NK-92 treated with Interleukin-12 subunit alpha and Interleukin-12 subunit beta, amount 100 ng/mL, for 24 hours (cell line): ENCODE data around the gene LYRM4.

Source experiments
- DNase-seq: peaks from one replicate; lab custom pipeline; 2025; lab: John Stamatoyannopoulos, UW

LYRM4 gene

DNA sequence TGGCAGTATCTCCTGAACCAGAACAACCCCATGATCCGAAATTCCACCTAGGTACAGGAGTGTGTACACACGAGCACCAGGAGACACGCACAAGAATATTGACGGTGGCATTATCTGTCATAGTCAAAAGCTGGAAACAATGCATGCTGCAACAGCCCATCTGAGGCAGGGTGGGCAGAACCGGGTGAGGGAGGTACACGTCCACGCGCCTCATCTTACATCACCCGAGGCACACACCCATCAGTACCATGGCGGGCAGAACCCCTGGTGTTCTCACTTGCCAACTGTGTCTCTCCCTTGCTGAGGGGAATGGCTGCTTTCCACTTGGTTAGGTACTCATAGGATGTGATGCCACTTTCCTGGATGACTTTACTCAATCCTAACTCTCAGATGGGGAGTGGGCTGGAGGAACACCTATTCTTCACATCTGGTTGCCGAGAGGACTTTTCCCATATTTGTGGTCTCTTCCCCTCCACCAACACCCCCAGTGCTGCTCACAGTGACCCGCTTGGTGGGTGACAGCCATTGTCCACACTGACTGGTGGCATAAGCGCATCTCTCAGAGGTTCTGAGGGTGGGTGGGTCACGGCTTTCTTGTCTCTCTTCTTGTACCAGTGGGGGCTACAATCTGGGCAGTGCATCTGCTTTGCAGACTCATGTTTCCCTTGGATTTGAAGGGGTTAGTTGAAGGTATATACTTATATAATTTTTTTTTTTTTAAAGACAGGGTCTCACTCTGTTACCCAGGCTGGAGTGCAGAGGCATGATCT lies 162.1 kb downstream of the LYRM4 start:
- DNase-seq, result no peak

DNA sequence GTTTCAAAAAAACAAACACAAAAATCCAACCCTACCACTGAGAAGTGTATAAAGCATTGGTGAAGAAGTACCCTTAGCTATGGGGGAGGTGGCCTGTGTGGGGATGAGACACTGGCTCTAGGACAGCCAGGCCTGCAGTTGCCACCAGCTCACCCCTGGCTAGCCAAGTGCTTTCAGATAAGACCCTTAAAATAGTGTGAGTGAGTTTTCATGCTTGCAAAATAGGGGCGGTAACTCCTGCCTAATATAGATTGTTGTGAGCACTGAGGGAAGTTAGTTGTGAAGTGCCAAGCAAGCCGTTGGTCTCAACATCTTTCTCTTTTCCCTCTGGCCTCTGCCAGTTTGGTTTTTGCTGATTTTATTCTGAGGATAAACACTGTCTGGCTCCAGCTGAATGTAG lies 164.3 kb downstream of the LYRM4 start:
- DNase-seq, result no peak

DNA sequence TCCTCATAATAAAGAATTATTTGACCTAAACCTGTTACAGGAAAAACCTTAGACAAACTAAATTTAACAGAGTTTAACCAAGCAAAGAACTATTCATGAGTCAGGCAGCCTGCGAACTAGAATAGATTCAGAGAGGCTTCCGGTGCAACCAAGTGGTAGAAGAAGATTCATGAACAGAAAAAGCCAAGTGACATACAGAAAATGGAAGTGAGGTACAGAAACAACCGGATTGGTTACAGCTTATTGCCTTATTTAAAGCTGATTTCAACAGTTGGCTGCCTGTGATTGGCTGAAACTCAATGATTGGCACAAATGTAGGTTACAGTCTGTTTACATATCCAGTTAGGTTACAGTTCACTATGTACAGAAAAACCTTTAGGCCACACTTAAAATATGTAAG lies 165.5 kb downstream of the LYRM4 start:
- DNase-seq, result no peak

DNA sequence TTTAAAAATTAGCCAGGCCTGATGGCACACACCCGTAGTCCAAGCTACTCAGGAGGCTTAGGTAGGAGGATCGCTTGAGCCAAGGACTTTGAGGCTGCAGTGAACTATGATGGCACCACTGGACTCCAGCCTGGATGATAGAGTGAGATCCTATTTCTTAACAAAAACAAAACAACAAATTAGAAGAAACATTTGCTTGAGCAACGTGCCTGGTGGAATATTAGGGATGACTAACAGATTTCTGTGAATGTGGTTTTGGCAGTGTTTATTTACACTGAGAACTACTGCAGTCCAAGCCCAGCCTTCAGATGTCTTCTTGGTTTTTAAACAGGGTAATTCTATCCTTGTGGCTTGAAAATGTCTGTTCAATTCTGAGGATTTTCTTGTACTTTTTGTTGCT lies 166.4 kb downstream of the LYRM4 start:
- DNase-seq, result no peak

DNA sequence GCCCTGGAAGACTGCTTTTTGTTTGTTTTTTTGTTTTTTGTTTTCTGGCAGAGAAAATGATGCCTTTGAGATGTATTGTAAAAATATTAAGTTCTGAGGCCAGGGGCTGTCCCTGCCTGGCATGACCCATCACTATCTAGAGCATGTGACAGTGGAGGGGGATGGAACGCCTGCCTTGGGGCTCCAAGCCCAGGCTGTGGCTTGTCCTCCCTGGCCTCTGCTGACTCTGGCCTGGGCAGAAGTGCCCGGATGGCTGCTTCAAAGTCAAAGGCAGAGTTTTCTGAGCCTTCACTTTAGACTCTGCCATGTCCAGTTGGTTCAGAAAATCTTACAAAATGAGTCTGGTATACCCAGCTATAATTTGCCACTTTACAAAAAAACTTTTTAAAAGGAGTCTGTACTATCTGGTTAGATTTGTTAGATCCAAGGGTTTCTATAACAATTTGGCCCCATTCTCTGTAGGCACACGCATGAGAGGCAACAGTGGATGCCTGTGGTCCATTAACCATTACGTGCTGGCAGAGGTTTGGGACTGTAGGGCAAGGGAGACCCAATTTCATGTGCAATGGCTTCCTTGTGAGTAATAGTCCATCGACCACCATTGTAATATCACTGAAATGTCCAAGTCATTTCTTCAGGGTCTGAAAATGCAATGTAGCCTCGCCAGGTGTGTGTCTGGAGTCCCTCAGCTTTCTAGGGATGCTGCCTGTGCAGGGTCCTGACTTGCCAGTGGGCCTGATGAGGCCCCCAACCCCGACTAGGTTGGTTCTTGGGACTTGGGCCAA lies 167.3 kb downstream of the LYRM4 start:
- DNase-seq, result no peak

DNA sequence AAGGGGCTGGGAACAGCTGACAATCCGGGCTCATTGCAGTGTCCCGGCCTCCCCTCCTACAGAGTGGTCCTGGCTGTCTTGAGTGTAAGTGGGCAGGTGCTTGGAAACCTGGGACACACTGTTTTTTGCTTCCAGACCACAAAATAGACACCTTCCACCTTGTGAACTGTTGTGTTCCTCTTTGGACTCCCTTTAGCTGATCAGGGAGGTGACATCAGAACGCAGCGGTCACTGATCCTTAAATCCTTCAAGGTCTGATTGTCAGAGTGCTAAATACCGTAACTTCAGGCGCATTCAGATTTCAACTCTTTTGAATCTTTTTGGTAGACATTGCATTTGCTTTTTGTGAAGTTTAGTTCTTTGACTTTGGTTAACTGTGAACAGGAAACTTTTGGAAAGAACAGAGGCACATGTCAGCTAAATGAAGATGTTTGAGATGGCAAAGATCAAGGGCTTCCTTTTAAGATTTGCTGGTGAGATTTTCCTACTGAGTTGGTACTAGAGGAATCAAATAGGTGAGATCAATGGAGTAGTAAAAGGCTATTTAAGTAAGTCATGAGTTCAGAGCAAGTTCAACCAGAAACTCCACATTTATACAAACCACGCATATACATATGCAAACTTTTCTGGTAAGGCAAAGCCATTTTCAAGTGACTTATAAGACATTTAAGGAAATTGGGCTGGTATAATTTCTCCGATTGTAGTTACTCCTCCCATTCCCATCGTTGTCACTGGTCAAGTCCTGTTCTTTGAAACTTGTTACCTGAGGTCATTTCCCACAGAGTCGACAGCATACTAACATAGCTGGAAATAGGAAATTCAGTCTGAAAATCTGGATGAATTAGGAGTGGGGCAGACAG lies 169.3 kb downstream of the LYRM4 start:
- DNase-seq, result no peak

DNA sequence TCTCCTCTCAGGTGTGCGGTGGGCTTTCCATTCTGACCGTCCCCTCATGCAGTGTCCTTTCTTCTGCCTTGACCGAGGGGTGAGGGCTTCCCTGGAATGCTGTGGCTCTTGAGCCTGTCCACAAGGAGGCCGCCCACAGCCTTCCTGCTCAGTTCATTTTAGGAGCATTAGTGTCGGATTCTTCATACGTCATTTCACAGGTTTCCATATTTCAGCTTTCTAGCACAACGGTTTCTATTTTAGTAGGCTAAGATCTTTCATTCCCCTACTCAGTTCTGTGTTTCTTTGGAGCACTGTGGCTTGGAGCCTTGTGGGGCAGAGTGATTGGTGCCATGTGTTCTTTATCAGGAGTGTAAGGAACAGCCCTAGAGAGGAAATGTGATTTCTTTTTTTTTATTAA lies 170.1 kb downstream of the LYRM4 start:
- DNase-seq, result no peak

DNA sequence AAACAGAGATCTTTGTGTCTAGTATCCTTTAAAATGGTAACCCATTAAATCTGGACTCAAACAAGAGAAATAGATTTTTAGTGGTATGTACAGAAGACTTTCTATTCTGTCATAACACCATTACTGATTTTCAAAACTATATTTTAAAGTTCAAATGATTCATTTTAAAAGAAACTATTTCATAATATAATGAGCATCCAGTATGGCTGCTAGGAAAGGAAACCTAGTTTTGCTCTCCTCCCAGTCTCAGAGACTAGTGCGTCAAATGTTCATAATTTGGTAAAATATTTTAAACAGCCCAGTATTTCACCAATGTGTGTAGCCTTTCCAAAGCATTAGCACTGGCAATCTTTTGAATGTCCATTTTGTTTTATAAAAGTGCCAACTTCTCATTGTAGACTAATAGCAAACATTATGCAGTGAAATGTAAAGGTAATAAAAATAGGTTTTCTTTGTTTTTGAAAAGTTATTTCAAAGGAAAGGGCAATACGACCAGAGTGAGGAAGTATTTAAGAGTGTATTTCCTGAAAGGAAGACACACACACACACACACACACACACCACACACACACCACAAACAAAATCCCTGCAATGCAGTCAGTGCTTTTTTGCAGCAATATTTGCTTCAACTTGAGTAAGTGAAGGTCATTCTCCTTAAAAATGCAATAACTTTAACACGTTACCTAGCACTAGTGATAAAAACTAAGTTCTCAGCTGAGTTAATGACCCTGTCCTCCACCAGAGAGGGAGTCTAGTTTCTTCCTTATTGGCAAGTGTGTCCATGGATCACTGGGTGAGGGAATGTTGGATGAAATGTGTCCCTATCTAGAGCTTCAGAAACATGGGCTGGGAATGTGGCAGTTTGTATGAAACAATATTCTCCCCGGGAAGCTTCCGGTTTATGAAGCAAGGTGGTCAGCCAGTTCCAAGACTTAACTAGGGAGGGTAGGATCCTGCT lies 171.0 kb downstream of the LYRM4 start:
- DNase-seq, result no peak

DNA sequence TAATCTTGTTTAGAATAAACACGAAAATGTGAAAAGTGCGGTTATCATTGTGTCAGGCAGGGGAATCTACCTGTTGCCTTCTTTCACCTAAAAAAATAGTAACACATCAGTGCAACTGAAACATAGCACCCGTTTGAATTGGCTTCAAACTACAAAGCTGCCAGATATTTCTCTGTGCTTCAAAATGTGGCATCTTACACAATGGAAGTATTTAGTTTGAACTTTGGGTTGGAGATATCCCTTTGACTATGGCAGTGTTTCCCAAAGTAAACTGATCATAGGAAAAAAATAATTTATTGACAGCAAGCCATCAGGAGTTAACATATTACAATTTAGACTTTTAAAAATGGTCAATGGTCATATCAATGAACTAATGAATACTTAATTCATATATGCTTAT lies 172.0 kb downstream of the LYRM4 start:
- DNase-seq, result no peak

DNA sequence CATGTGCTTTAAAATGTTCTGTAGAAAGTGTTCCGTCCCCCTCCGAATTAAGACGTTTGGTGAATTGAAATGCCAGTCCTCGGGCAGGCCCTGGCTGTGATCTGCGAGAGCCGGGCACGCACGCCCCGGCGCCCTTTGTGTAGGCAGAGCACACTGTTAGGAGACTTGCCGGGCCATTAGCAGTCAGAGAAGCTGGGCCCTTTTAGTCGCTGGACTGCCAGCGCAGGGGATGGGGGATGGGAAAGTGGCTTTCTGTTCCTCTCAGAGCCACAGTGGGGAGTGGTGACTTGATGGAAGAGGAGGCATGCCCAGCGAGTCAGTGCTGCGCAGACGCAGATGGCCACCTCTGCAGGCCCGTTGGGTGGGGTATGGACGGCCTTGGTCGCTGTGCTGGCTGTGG lies 173.4 kb downstream of the LYRM4 start:
- DNase-seq, result no peak

DNA sequence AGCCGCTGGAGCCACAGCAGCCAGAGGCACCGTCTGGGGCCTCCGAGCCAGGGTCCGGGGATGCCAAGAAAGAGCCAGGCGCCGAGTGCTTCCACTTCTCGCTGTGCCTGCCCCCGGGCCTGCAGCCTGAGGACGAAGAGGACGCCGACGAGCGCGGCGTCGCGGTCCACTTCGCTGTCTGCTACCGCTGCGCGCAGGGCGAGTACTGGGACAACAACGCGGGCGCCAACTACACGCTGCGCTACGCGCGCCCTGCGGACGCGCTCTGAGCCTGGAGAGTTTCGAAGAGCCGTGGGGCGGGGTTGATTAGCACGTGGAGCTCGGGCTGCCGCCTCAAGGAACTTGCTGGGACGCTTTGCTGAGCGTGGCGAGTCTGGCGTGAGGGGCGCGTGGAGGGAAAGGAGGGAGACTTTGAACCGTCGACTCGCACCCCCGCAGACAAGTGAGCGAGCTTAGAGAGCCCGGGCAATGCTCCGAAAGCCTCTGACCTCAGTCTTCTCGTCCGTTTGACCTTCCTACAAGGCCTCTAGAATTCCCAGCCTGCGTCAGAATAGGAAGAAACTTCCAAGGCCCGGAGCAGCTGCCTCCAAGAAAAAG lies 174.4 kb downstream of the LYRM4 start:
- no peak for DNase-seq

DNA sequence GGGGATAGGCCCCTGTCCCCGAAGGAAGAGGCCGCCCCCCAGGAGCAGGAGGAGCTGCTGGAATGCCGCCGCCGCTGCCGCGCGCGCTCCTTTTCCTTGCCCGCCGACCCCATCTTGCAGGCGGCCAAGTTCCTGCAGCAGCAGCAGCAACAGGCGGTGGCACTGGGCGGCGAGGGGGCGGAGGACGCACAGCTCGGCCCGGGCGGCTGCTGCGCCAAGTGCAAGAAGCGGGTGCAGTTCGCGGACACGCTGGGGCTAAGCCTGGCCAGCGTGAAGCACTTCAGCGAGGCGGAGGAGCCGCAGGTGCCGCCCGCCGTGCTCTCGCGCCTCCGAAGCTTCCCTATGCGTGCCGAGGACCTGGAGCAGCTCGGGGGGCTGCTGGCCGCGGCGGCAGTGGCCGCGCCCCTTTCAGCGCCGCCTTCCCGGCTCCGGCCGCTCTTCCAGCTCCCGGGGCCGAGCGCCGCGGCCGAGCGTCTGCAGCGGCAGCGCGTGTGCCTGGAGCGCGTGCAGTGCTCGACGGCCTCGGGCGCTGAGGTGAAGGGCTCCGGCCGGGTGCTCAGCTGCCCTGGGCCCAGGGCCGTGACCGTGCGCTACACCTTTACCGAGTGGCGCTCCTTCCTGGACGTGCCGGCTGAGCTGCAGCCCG lies 175.0 kb downstream of the LYRM4 start:
- DNase-seq, result no peak

DNA sequence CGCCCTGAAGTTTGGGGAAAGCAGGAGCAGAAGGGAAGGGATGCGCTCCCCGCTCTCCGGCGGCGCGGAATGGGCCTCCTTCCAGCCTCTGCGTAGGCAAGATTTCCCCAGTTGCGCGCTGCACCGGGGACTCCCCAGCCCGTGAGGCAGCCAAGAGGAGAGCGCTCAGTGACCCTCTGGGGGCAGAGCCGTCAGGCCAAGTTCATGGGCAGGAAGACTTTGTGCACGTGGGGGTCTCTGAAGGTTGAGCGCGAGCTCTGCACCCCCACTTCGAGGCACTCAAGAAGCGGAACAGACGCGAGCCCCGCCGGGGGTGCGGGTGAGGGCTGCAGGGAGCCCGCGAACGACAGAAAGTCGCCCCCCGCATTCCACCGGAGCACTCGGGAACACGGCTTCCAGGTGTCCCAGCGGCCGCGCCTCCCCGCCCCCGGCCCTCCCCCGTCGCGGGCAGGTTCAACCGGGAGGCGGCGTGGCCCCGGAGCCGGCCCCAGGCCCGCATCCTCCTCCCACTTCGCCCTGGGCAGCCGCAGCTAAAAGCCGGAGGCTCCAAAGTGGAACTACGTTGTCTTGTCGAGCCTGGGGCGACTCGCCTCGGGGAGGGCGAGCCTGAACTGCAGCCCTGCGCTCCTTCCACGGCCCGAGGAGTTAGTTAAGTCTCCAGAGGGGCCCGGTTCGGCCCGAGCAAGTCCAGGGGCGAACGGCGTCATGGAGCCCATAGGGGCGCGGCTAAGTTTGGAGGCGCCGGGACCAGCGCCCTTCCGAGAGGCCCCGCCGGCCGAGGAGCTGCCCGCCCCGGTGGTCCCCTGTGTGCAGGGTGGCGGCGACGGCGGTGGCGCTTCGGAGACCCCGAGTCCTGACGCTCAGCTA lies 175.7 kb downstream of the LYRM4 start, which contains the start of gene PPP1R3G:
Gene PPP1R3G, plus strand, starts transcription at position 561 of the 867 bp plus-strand sequence. Its CDS starts 145 bp downstream, at position 706.
- no peak for DNase-seq

DNA sequence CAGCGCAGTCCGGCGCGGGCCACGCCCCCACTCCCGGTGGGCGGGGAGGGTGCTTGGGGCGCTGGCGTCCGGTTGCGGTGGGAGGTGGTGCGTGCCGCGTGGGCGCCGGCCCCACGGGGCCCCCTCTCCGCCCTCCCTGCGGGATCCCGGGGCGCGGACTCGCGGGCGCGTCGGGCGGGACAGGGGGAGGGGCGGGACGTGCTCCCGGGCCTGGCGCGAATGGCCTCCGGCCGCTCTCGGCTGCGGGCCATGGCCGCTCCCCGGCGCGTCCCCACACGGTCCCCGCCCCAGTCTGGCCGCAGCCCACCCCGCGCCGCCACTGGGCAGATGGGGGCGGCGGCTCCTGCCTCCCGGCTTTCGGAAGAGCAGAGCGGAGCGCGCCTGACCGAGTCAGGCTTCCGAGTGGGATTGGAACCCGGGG lies 176.4 kb downstream of the LYRM4 start:
- DNase-seq, result no peak

DNA sequence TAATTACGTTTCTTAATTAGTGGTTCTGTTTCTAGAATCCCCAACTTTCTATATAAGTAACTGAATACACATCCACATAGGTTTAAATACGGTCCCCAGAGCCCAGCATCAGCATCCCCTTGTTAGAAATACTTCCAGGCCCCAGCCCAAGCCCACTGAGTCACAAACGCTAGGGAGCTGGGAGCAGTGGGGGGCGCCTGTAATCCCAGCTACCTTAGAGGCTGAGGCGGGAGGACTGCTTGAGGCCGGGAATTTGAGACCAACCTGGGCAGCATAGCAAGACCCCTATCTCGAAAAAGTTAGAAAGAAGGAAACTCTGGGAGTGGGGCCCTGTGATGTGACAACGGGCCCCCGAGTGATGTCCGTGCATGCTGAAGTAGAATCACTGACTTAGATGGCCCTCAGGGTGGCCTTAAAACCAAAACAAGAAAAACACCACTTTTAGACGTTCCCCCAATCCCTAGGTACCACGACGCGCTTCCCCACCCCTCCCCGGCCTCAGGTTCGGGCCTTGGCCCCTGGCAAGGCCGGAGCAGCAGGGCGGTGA lies 176.9 kb downstream of the LYRM4 start:
- DNase-seq, result no peak

DNA sequence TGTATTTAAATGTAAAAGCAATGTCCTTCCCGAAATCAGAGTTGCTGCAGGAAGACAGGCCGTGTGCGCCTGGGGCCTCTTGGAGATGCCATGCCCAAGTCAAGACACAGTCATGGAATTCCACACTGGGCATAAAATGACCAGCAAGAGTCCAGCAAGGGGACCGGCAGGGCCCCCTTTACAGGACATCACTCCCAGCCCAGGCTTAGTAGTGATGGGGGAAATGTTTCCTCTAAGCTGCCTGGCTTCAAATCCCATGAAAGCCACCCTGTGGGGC lies 177.5 kb downstream of the LYRM4 start:
- DNase-seq, result no peak

DNA sequence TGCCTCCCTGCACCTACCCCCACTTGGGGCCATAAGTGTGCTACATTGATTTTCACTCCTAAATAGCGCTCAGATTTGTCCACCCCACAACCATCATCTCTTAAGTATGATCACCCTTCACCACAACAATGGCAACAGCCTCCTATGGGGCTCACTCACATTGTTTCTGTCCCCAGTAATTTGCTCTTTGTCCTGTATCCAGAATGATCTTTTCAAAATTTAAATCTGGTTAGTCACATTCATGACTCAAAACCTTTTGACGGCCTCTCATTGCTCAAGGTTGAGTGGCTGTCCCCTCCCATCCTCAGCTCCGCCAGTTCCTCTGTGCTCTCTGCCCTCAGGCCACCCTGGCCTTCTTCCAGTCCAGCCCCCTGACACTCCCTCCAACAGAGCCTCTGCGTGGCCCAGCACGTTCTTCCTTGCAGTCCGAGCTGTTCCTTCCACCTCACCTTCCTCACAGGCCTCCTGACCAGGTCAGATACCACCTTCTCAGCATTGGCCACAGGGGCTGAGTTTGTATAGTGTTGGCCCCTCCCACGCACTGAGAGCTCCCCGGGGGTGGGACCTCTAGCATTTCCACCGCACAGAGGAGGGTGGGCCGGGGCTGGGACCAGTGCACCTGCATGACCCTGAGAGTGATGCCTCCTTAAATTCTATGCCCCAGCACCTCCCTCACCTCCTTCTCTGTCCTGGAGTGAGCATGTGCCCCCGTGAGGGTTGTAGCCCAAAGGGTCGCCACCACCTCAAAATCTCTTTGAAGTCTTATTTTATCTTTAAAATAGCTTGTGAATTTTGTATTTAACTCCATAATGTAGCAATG lies 178.1 kb downstream of the LYRM4 start:
- no peak for DNase-seq

DNA sequence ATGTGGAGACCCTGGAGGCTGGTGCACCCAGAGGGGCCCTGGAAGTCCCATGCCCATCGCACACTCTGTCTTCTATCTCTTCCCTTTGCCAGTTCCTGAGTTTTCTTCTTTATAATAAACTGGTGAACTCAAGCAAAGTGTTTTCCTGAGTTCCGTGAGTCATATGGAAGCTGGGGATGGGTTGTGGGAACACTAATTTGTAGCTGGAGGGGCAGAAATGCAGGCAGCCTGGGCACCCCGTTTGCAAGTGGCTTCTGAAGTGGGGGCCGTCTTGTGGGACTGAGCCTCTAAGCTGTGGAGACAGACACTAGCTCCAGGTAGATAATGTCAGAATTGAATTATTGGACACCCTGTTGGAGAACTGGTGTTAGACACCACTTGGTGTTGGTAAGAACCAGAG lies 178.8 kb downstream of the LYRM4 start:
- DNase-seq, result no peak
